BJ (cell line): ENCODE results near the gene ZNF630. TPM values are rescaled to one million over a fixed set of nuclear protein-coding genes. Genes with fewer than 3 reads are reported as not detected.
A peak's percentile ranks its signal among the peaks of the same experiment; 100 is the strongest.
"Not testable (repeated sequence)": the region's sequence is repeated elsewhere in the genome, so short reads cannot be mapped to it uniquely, and the experiment has no call there.

Experiments
- CTCF ChIA-PET: fragments of 350-600 bp; formaldehyde crosslinking; extraction: SDS; loops from one replicate; lab custom pipeline; 2021; ENCODE audit warnings: antibody characterized with exemption, inconsistent platforms; lab: Yijun Ruan, JAX
- POLR2A ChIA-PET: fragments of 300-600 bp; sonication (Branson Sonifier 250); formaldehyde crosslinking; extraction: SDS; loops from one replicate; lab custom pipeline; 2021; ENCODE audit warnings: antibody characterized with exemption; lab: Charles Lee
- DNase-seq: peaks from one replicate; pipeline ENCODE4 v3.0.0-alpha.2; 2011; ENCODE audit warnings: low read depth
- H3K27me3 ChIP-seq: 2 replicates; pipeline ENCODE4 v1.6.0; 2011; ENCODE audit warnings: low read length; ENCODE audit not compliant: control insufficient read depth, insufficient read depth
- H3K36me3 ChIP-seq: 2 replicates; pipeline ENCODE4 v1.5.1; 2011; ENCODE audit warnings: low read length; ENCODE audit not compliant: control insufficient read depth, insufficient read depth
- H3K4me3 ChIP-seq: 2 replicates; pipeline ENCODE4 v1.5.1; 2011; ENCODE audit warnings: low read depth, mild to moderate bottlenecking, control low read depth, low read length
- CTCF ChIP-seq: IDR thresholded peaks from 2 replicates; pipeline ENCODE4 v1.5.1; 2011; ENCODE audit warnings: low read depth, mild to moderate bottlenecking, control low read depth, inconsistent platforms, low read length, moderate library complexity; ENCODE audit not compliant: insufficient read depth
- polyA plus RNA-seq: library from polyadenylated mRNA; depleted of rRNA; stranded (reverse); fragments of >200 nt; gene quantifications from 2 replicates; pipeline ENCODE4 v1.2.3, GENCODE V29; 2011

Gene ZNF630
- polyA plus RNA-seq, 1 experiment, result 0.90 TPM

- TF ChIP-seq CTCF, result no peak
- ChIA-PET POLR2A (no interaction called here), CTCF (interaction anchor here (0.6 to 1.1 kb wide), 2 partner anchors 17 to 1150 kb away, joined by 3 read pairs; no protein-coding TSS in a partner anchor)
- DNase-seq, result no peak
- H3K36me3 ChIP-seq, result no peaks in the 10 kb centered on the region
- no peak overlapping the region for H3K4me3 ChIP-seq
- H3K27me3 ChIP-seq, result no peaks in the 10 kb centered on the region
Observed at GRCh38 chrX:48030237-48030636, 41.2 kb downstream of the ZNF630 start.

- Histone ChIP-seq H3K36me3 (no peaks in the 10 kb centered on the region), H3K4me3 (no peak overlapping the region), H3K27me3 (no peaks in the 10 kb centered on the region)
- CTCF ChIA-PET, result interaction anchor here (0.6 to 3.0 kb wide), 6 partner anchors 14 to 487 kb away, joined by 3 to 32 read pairs (median 5); no protein-coding TSS in a partner anchor
- TF ChIP-seq CTCF, result no peak
- no peak for DNase-seq
- POLR2A ChIA-PET, result no interaction called here
Observed at GRCh38 chrX:48028091-48028490, 43.3 kb downstream of the ZNF630 start.

- CTCF ChIA-PET, result interaction anchor here (0.6 to 3.0 kb wide), 12 partner anchors 8 to 486 kb away, joined by 3 to 32 read pairs (median 4); no protein-coding TSS in a partner anchor
- H3K27me3 ChIP-seq, POLR2A ChIA-PET, H3K36me3 ChIP-seq, H3K4me3 ChIP-seq, DNase-seq: not testable (repeated sequence)
Observed at GRCh38 chrX:48027545-48027944, 43.9 kb downstream of the ZNF630 start.

- ChIA-PET POLR2A (no interaction called here), CTCF (interaction anchor here (0.8 to 2.3 kb wide), 6 partner anchors 154 to 467 kb away, joined by 3 to 8 read pairs (median 5); no protein-coding TSS in a partner anchor)
- Histone ChIP-seq H3K4me3 (no peak overlapping the region), H3K36me3 (no peaks in the 10 kb centered on the region), H3K27me3 (no peaks in the 10 kb centered on the region)
- no peak for DNase-seq
- TF ChIP-seq CTCF, result peak; percentile 44
Observed at GRCh38 chrX:48025561-48025960, 45.9 kb downstream of the ZNF630 start.

GRCh38 chrX:48022738-48023137 lies 48.7 kb downstream of the ZNF630 start:
- no peak overlapping the region for H3K4me3 ChIP-seq
- POLR2A ChIA-PET, result no interaction called here

More at GRCh38 chrX:48022738-48023137, 48.7 kb downstream of the ZNF630 start:
- TF ChIP-seq CTCF, result no peak
- DNase-seq, result no peak
- no peaks in the 10 kb centered on the region for H3K36me3 ChIP-seq
- CTCF ChIA-PET, result no interaction called here
- H3K27me3 ChIP-seq, result no peaks in the 10 kb centered on the region
